Measurements from ENCODE around the gene KCNK3.
"Not testable (repeated sequence)": the region's sequence is repeated elsewhere in the genome, so short reads cannot be mapped to it uniquely, and the experiment has no call there.

Gene KCNK3

DNA sequence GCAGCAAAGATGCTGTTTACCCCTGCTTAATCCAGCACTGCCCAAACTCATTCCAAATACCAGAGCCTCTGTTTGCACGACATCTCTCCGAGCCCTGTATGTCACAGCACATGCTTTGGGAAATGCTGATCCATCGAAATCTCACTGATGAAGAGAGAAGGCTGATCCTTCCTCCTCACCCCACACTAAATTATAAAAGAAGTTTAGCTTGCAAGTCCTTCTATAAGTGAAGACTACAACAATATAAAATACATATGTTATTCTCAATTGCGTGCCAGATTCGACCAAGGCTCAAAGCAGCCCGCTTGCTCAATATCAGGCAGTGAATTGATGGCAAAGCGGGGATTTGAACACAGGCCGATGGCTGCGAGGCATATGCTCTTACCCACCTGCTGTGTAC lies 40.9 kb downstream of the KCNK3 start:
- no peak for DNase-seq

DNA sequence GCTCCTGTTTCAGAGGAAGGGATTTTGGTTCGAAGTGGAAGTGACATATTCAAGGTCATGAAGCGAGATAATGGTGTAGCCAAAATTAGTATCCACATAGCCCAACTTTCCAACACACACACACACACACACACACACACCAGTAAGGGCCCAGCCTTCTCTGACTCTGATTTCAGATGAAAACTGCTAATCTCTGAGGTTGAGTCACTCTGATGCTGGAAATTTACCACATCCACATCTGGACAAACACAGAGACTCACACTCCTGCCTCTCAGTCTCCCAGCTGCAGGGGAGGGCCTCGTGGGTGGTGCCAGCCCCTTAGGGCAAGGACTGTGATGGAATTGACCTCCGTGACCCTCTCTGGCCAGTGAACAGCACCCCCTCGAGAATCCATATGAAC lies 42.6 kb downstream of the KCNK3 start:
- no peak for DNase-seq

DNA sequence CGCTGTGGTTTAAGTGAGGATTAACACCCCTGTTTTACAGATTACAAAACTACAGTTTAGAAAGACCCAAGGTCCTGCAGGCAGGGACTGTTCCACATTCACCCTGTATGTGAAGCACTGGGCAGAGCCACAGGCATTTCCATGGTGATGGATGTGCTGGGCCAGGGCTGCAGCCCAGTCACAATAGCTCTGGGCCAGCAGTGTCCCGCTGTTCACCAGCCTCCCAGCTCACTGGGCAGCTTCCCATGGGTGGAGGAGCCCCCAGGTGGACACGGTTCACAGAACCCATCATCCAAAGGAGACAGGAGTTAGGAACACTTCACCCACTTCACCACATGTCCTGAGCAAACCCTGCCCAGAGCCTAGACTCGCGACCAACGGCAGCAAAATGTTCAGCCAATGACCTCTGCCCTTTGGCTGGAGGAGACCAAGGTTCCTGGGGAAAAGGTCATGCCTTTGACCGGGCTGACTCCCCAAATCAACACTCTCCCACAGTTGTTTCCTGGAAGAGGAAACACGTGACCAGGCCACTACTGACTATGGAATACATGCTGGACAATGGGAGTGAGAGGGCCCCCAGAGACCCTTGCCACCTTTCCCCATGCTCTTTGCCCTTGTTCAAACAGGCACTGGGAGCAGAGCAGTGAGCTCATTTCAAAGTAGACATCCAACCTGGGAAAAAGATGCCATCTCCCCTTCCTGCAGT lies 43.5 kb downstream of the KCNK3 start:
- DNase-seq = no peak

DNA sequence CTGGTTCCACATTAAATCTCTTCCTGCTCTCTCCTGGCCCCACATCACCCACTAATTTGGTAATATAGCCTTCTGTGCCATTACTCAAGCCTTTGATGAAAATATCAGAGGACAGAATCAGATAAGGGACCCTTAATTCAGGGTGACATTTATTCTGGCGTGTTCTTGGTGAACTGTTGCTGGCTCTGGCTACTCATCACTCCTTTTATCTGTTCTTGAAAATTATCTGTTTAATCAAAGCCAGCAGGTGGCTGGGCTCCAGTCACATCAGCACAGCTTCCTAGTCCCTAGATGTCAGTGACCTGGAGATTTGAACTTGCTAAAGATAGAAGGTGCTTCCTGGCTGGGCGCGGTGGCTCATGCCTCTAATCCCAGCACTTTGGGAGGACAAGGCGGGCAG lies 44.7 kb downstream of the KCNK3 start:
- DNase-seq = no peak

DNA sequence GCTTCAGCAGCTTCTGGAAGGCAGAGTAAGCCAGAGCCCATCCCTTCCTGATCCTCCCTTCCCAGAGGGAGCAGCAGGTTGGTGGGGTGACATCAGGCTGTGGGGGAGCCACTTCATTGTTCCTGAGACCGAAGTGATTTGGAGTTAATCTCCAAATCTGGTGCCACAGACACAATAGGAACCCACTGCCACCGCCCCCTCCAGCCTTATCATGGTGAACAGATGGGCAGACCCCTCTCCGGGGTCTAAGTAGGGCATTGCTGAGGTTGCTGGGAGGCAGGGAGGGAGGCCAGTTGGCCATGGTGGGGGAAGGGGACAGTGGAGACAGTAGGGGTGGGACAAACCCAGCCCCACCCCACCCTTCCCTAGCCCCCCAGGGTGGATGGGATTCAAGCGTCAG lies 46.0 kb downstream of the KCNK3 start:
- DNase-seq = no peak

DNA sequence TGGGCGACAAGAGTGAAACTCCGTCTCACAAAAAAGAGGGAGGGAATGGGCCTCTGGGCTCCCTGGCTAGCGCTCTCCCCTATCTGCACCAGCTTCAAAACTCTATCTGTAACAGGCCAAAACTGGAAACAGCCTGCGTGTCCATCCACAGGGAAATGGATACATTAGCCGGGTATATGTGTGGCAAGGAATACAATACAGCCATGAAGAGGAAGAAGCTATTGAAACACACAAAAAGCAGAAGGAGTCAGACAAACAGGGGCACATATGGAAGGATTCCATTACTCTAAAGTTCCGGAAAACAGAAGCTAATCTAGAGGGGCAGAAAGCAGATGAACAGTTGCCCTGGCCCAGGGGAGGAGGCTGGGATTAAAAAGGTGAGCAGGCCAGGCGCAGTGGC lies 47.0 kb downstream of the KCNK3 start:
- no peak for DNase-seq

DNA sequence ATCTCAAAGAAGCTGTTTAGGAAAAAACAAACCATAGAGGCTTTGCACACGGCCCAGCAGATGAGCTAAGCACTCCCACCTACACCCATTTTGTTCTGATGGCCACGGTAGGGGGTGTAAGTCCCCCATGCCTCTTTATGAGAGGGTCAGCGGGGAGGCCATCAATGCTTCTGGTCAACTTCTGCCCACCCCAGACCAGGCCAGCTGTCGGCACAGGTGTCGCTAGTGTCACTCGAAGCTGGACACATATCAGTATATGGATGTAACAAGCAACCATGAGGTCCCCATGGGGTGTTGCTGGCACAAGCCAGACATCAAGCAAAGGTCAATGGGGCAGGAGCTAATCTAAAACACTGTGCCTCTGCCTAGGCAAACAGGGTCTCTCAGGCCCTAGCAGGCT lies 47.8 kb downstream of the KCNK3 start:
- no peak for DNase-seq

DNA sequence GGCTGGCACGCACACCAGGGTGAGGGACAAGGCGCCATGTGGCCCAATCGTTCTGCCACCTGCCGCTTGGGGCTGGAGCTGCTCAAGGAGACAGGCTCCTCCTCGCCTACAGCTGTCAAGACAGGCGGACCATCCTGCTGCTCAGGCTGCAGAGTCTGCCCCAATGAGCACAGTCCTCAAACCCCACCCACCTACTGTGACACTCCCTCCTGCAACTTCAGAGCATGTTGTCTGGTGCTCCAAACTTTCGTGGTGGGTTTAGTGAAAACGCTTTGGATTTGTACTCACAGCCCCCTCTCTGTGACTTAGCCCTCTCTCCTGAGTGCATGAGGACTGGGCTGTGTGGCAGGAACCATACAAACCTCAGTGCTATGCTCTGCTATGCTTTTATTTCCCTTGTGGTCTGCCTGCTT lies 48.4 kb downstream of the KCNK3 start:
- DNase-seq = no peak

DNA sequence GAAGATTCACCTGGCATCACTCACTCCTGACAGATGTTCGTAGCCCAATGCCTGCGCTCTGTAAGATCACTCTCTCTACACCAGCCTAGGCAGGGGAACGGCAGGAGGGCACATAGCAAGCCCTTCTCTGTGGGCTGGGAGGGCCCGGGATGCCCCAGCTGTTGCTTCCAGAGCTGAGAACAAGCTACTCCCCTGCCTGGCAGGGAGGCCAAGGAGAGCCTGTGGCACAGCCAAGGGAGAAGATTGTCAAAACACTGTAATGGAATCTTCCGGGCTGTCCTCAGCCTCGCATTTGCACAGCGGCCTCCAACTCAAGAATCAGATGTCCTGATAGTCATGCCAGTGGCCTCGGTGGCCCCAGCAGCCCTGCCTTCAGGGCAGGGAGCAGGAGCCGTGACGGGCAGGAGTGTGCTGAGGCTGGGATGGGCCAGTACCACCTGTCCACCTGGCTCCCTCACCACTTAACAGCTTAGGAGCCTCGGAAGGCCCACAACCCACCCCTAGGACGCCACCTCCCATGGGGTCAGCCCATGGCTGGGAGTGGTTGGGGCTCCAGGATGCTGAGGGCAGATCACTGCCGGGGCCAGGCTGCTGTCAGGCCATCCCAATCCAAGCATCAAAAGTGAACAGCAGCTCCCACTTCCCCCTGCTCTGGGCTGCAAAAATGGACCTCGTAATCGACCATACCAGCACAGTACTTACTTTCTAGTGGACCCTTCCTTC lies 49.7 kb downstream of the KCNK3 start:
- DNase-seq = no peak

DNA sequence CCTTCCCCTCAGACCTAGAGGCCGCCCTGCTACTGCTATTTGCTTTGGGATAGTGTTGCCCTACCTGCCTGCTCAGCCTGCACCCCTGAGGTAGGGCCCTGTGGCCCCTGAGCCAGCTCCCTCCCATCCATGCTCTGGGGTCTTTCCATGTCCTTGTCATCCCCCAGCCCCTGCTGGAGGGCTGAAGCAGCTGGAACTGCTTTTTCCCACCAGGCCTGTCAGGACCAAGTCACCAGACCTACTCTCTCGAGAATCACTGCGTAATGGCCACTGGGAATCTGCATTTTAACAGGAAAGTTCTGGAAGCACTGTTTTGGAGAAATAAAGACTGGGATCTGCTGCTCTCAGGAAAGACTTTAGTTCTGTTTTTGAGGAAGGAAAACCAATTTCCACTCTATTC lies 51.3 kb downstream of the KCNK3 start:
- DNase-seq = no peak

DNA sequence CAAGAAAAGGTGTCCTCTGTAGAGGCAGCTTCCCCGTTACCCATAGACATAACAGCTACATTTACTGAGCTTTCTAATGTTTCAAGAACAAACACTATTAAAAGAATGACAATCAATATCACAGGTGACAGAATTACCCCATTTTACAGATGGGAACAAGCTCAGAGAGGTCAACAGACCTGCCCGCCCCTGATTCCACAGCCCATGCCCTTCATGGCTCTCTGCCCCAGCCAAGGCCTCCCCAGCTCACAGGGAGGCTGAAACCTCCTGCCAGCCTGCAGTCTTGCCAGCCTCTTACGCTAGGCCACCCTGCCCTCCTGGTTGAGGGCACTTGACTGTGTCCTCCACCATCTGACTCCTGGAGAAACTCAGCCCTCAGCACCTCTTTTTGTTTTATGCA lies 52.4 kb downstream of the KCNK3 start:
- DNase-seq = no peak

DNA sequence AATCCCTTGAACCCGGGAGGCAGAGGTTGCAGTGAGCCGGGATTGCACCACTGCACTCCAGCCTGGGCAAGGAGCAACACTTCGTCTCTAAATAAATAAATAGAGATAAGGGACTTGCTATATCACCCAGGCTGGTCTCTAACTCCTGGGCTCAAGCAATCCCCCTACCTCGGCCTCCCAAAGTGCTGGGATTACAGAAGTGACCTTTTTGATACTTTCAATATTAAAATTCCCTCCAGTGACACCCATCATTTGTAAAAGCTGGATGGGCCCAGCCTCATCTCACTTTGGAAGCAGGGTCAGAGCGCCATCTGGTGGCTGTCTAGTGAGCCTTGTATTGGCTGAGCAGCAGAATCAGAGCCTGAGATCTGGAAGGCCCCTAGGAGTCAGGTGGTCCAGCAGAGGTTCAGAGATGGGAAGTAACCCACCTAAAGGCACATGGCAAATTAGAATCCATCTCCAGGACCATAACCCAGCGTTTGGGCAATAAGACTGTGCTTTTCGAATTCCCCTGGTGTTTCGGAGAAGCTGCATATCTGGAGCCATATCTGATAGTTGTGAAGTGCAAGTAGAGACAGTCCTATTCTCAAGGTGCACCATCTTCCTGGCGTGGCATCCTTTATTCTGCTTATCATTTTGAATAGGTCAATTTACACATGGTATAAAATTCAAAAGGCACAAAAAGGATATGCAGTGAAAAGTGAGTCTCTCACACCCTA lies 53.2 kb downstream of the KCNK3 start:
- peak; percentile 72 for DNase-seq

DNA sequence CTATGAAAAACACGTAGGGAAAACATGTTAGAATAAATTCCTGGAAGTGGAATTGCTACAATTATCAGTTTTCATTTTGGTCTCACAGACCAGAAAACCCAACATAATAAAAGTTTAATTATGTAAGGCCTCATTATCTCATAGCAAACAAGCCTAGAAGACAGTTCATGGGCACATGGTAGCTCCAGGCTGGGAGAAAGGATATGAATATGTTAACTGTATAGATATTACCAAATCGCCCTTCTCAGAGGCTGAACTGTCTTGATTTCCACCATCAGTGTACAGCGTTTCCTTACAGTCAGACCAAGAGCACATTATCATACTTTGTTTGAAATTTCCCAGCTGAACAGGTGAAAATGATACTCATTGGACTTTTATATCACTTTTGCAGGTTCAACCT lies 54.4 kb downstream of the KCNK3 start:
- DNase-seq = no peak

DNA sequence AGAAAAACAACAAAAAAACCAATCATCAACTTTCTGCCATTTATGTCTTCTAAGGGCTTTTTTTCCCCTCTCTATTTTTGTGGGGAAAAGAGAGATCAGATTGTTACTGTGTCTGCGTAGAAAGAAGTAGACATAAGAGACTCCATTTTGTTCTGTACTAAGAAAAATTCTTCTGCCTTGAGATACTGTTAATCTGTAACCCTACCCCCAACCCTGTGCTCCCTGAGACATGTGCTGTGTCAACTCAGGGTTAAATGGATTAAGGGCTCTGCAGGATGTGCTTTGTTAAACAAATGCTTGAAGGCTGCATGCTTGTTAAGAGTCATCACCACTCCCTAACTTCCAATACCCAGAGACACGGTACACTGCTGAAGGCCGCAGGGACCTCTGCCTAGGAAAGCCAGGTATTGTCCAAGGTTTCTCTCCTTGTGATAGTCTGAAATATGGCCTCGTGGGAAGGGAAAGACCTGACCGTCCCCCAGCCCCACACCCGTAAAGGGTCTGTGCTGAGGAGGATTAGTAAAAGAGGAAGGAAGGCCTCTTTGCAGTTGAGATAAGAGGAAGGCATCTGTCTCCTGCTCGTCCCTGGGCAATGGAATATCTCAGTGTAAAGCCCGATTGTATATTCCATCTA lies 57.4 kb downstream of the KCNK3 start:
- not testable (repeated sequence) for DNase-seq

DNA sequence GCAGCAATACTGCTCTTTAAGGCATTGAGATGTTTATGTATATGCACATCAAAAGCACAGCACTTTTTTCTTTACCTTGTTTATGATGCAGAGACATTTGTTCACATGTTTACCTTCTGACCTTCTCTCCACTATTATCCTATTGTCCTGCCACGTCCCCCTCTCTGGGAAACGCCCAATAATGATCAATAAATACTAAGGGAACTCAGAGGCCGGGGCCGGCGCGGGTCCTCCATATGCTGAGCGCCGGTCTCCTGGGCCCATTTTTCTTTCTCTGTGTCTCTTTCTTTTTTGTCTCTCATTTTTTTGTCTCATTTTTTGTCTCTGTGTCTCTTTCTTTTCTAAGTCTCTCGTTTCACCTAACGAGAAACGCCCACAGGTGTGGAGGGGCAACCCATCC lies 57.9 kb downstream of the KCNK3 start:
- DNase-seq = not testable (repeated sequence)

DNA sequence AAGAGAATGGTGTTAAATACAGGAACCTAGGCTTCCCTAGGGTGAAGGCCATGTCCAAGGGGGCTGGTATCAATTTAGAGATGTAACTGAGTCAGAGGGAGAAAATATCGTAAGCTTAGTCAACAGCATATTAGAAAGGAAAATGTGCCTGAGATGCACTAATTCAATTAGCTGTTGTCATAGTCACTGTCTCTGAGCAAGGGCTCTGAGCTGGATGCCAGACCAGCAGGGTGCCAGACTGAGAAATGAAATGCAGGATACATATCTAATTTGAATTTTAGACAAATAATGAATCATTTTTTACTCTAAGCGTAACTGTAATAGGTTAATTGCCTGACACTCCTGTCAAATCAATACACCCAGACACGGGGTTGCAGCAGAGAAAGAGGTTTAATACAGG lies 60.1 kb downstream of the KCNK3 start:
- DNase-seq = no peak

DNA sequence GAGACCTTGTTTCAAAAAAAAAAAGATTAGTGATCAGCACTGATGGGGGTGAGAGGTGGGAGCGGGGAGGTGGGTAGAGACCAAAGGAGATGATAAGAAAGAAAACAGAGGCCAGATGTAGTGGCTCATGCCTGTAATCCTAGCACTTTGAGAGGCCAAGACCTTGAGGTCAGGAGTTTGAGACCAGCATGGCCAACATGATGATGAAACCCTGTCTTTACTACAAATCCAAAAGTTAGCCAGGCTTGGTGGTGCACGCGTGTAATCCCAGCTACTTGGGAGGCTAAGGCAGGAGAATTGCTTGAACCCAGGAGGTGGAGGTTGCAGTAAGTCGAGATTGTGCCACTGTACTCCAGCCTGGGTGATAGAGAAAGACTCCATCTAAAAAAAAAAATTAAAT lies 62.0 kb downstream of the KCNK3 start:
- DNase-seq = no peak

DNA sequence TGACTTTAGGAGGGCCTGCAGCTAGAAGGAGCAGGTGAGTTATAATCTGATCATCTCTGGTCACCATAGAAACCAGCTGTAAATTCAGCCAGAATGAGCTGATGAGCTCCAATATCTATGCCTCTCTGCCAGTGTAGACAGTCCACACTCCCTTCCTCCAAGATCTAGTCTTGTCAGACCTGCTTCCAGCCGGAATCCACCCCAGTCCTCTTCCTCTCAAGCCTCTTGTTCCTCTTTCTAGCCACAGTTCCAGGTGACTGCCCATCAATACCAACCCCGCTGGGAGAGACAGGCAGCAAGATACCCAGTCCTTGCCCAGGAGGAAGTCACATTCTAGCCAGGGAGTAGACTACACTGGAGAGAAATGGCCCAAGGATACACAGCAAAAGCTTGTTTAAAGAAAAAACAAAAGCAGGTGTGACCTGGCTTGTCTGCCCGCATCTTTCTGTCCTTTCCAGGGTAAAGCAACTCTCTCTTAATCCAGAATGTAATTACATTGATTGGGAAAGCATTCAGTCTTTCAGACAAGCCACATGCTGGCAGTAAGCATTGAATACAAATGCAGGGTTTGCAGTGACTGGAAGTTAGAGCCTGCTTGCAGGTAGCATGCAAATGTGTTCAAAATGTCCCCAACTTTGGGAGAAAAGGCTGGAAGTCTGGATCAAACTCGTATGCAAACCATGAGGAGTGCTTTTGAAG lies 62.6 kb downstream of the KCNK3 start:
- DNase-seq = no peak

DNA sequence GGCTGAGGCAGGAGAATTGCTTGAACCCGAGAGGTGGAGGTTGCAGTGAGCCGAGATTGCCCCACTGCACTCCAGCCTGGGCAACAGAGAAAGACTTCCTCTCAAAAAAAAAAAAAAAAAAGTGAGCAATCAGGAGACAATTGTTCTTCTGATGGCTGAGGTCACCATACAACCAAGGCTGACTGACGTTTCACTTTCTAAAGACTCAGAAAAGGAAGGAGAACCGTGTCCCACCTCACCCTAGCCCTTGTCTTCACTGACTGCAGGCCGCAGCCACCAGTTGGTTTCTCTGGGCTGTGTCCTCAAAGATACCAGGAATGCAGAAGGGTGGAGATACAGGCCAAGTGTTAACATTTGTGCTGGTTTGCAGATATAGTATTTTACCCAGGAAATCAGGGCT lies 63.8 kb downstream of the KCNK3 start:
- DNase-seq = no peak

DNA sequence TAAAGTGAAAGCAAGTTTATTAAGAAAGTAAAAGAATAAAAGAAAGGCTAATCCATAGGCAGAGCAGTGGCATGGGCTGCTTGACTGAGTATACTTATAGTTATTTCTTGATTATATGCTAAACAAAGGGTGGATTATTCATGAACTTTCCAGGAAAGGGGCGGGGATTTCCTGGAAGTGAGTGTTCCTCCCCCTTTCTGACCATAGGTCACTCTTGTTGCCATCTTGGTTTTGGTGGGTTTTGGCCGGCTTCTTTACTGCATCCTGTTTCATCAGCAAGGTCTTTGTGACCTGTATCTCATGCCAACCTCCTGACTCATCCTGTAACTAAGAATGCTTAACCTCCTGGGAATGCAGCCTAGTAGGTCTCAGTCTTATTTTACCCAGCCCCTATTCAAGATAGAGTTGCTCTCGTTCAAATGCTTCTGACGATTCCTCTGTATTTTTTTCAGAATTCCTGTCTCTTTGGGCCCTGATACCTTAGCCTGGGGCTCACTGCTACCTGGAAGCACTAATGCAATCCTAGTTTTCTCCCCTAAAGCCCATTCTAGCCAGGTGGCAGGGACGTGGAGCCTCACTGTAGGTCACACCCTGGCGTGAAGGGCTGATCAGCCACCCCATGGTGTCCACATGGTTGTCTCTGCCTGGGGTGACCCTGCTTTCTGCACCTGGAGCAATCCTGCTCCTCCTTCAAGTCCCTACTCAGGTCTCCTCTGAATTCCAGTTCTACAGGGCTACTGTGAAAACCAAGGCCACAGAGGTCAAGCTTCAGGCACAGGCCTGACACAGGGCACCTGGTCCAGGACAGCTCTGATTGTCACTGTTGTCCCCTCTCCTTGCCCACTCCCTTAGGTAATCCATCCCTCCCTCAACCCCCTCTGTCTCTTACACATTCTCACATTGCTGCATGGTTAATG lies 65.6 kb downstream of the KCNK3 start:
- DNase-seq = no peak

DNA sequence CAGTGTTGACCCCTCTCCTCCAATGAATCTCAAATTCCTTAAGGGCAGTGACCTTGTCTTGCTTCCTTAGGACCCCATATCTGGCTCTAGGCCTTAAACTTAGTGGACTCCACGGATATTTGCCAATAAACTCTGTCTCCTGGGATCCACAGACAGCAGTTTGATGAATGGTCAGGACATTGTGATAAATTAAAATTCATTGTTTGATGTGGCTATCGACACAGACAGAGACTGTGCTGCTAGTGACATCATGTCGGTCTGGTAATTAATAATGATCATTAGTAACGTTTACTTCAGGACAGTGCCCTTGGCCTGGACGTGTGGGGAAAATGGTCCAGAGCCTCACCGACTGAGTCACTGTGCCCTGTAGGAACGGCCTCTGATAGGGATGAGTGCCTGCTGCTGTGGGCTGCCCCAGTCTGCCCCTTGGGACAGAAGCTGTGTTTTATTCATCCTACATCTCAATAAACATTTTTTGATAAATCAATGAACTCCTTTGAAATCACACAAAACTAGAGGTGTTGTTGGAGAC lies 66.3 kb downstream of the KCNK3 start:
- DNase-seq = no peak

DNA sequence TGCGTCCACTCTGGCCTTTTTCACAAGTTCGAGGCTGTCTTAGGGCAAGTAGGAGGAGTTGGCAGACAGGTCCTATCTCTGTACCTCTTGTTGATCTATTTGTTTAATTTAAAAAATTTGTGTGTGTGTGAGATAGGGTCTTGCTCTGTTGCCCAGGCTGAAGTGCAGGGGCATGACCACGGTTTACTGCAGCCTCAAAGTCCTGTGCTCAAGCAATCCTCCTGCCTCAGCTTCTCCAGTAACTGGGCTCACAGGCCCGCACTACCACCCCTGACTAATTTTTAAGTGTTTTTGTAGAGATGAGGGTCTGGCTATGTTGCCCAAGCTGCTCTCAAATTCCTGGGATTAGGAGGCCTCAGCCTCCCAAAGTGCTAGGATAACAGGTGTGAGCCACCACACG lies 67.3 kb downstream of the KCNK3 start:
- DNase-seq = no peak
